ENCODE results near the gene DKKL1.

Gene DKKL1

GRCh38 chr19:49338023-49338677 is 25.5 kb upstream of the DKKL1 start:
- DNase-seq (ENCODE audit: low spot score), result peak; percentile 68

- DNase-seq (ENCODE audit: low spot score), result peak; percentile 94
Observed at GRCh38 chr19:49338691-49339300, 24.9 kb upstream of the DKKL1 start.

GRCh38 chr19:49339301-49340068 is 24.2 kb upstream of the DKKL1 start:
- peak; percentile 96 for DNase-seq (ENCODE audit: low spot score)

DNA sequence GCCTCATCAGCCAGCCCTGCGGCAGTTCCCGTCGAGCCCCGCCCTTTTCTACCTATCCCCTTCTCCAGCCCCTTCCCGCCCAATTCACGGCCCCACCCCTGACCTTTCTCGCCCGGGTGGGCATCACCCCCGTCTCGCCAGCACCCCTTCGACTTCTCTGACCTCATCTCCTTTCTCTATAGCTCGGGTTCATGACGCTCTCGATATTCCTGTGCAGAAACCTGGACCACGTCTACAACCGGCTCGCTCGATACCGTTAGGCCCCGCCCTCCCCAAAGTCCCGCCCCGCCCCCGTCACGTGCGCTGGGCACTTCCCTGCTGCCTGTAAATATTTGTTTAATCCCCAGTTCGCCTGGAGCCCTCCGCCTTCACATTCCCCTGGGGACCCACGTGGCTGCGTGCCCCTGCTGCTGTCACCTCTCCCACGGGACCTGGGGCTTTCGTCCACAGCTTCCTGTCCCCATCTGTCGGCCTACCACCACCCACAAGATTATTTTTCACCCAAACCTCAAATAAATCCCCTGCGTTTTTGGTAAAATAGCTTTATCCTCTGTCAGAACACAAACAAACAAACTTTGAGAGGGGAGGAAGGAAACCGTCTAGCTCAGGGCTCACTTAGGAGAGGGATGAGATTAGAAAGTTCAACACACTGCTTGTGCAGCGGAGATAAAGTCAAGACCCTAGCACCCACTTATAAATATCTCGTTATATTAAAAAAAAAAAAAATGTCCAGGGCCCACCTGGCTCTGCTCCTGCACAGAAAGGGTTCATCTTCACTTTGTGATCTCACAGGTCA is 23.4 kb upstream of the DKKL1 start:
- DNase-seq (ENCODE audit: low spot score), result peak; percentile 84

DNA sequence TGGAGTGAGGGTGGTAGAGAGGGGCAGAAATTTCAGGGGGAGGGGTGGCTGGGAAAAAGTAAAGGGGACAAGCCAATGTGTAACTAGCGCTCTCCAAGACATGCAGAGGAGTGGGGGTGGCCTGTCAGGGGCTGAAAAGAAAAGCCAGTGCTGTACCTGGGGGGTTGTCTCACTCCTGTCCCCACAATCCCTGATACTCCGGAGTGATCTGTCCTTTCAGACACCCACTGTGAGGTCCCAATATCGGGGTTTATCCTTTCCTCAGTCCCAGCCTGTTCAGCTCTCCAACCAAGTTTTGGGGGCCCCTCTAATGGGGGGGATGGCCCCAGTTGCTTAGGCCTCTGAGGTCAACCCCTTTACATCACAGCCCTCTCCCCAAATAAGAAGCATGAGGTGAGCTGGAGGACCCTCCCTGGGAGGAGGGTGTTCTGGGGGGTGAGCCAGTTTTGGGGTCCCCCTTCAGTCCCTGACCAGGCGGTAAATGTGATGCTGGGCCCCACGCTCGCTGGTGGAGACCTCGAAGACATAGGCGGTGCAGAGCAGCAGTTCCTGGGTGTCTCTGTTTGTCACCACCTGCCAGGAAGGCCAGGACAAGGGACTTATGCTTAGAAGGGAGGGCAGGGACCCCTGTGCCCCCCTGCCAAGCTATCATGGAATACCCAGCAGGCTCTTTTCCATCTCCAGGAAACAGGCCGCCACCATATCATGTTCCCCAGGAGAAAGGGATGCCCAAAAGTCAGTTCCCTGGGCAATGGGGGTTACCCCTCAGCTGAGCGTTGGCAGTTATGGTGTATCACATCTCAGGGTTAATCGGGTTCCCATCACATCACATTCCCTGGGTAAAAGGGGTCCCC is 22.6 kb upstream of the DKKL1 start:
- DNase-seq (ENCODE audit: low spot score), result no peak

- no peak for DNase-seq (ENCODE audit: low spot score)
Observed at GRCh38 chr19:49342291-49342721, 21.4 kb upstream of the DKKL1 start.

DNA sequence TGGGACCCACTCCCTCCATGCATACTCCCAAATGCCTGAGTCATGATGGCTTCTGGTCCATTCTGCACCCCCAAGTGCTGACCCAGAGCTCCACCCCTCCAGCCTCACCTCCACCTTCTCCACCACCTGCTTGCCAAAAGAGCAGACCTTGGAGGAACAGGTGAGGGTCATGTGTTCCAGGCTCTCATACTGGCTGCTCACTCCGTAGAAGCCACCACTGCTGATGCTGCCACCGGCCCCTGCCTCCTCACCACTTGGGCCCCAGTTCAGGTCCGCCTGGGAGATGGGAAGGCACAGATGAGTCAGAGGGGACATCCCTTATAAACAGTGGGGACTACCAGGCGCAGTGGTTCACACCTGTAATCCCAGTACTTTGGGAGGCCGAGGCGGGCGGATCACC is 20.6 kb upstream of the DKKL1 start:
- no peak for DNase-seq (ENCODE audit: low spot score)

- DNase-seq (ENCODE audit: low spot score), result no peak
Observed at GRCh38 chr19:49344505-49345423, 18.9 kb upstream of the DKKL1 start.

DNA sequence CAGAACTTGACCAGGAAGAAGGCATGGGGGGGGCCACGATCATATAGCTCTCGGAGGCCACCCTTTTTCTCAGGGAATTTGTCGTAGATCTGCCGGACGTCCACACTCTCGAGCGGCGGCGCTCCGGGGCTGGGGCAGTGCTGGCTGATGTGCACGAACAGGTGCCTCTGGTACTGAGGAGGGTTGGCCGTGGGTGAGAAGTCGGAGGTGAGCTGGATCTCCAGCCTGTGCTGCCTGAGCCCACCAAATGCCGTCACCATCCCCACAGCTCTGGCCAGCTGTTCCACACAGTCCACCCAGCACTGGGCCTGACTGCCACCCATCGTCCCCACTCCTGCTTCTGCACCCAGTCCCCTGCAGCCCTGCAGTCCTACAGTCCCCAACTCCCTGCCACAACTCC is 16.5 kb upstream of the DKKL1 start:
- no peak for DNase-seq (ENCODE audit: low spot score)

DNA sequence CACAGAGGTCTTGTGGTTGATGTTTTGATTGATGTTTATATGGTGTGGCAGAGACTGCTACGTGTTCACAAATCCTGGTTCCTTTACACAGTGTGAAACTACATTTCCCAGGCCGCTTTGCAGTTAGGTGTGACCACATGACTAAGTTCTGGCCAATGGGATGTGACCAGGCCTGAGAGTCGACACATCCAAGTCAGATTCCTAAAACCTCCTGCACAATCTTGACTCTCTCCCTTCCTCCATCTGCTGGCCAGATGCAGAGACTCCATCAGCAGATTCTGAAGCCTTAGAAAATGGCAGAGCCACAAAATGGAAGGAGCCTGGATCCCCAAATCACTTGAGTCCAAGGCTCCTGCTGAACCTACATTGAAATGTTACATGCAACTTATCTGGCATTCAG is 15.8 kb upstream of the DKKL1 start:
- DNase-seq (ENCODE audit: low spot score), result peak; percentile 75

DNA sequence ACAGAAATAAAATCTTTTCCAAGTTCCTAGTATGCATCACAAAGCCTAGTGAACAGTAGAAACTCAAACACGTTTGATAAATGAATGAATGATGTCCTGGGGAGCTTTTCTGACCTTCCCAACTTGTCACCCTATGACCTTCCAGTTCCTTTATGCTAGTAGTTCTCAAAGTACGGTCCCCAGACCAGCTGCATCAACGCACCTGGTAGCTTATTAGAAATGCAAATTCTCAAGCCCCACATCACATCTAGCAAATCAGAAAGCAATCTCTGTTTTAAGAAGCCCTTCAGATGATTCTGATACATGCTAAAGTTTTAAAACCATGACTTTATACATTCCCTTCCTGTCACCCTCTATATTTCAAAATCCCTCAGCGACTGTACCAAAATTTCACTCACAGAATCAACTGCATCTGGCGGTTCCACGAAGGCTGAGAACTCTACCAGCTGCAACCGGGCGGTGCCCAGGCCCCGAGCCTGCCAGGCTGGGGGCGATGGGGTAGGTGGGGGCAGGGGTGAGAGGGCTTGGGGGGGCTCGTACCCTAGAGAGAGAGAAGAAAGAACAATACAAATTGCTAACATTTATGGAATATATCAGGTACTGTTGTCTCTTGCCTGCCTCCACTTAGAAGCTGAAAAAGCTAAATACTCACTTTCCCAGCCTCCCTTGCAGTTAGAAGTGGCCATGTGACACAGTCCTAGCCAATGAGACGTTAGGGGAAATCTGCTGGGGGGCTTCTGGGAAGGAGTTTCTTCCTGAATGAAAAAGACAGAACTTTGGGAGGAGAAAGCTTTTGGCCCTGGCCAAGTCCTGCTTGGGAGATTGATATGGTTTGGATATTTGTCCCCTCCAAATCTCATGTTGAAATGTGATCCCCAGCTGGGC is 15.1 kb upstream of the DKKL1 start:
- no peak for DNase-seq (ENCODE audit: low spot score)

- no peak for DNase-seq (ENCODE audit: low spot score)
Observed at GRCh38 chr19:49349567-49349966, 14.1 kb upstream of the DKKL1 start.

DNA sequence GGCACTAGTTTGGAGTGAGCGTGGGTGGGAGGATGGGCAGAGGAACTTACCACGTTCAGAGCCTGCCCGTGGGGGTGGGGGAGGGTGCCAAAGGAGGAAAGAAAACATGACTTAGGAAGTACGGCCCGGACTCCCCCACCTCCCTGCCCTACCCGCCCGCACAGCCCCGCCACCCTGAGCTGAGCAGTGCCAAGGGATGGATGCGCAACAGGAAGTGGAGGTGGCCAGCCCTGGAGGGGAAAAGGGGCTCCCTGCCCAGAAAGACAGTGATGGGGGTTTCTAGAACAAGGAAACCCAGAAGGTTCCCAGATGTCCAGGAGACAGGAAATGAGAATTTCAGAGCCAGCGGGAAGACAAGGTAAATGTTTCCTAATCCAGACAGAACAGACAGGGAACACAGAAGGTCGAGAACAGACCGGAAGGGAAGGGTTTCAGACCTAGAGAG is 7.7 kb upstream of the DKKL1 start:
- no peak for DNase-seq (ENCODE audit: low spot score)

- no peak for DNase-seq (ENCODE audit: low spot score)
Observed at GRCh38 chr19:49356382-49356781, 7.3 kb upstream of the DKKL1 start.

GRCh38 chr19:49357186-49357585 is 6.5 kb upstream of the DKKL1 start:
- no peak for DNase-seq (ENCODE audit: low spot score)

DNA sequence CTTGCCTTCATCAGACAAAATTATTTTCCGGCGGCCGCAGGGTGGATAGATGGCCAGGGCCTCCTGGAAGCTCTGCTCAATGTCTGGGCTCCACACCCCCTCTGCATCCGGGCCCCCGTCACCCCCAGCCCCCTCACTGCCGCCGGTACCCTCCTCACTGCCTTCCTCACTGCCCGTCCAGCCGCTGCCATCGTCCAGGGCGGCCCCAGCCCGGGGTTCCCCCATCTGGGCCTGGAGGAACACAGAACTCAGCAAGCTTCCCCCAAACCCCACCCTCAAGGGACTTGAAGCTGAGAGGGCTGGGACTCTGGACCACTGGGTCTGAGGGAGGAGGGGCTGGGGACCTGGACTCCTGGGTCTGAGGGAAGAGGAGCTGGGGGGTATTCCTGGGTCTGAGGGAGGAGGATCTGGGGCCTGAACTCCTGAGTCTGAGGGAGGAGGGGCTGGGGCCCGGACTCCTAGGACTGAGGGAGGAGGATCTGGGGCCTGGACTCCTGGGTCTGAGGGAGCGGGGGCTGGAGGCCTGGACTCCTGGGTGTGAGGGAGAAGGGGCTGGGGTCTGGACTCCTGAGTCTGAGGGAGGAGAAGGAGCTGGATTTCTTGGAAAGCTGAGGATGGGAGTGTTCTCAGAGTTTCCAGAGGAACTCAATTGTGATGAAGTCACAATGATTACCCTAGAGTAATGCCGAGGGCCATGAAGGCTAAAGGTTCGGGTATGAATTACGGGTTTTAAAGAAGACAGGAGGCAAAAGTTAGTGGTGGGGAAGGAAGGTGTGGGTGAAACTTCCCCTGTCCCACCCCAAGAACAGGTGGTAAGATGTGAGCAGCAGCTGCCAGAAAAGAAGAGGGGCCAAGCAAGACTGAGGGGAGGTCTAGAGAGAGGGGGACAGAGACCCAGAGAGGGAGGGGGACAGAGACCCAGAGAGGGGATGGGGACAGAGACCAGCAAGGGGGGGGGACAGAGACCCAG is 3.5 kb upstream of the DKKL1 start:
- DNase-seq (ENCODE audit: low spot score), result no peak

GRCh38 chr19:49361438-49362047 is 2.1 kb upstream of the DKKL1 start:
- DNase-seq (ENCODE audit: low spot score), result peak; percentile 92
